Colonic mucosa (tissue), 4 donors: ENCODE data around the gene MSH3. TPM values are rescaled to one million over a fixed set of nuclear protein-coding genes. Genes with fewer than 3 reads are reported as not detected.
"Not testable (repeated sequence)": the region's sequence is repeated elsewhere in the genome, so short reads cannot be mapped to it uniquely, and the experiment has no call there.

Source experiments
- DNase-seq: peaks from one replicate; pipeline ENCODE4 v3.0.0-alpha.2; 2020
- H3K27ac ChIP-seq: fragments of 200-600 bp; one replicate; pipeline ENCODE4 v1.8.0; 2021
- H3K27me3 ChIP-seq: fragments of 200-600 bp; one replicate; pipeline ENCODE4 v1.8.0; 2021
- H3K36me3 ChIP-seq: fragments of 200-600 bp; one replicate; pipeline ENCODE4 v1.8.0; 2021
- H3K4me1 ChIP-seq: fragments of 200-600 bp; one replicate; pipeline ENCODE4 v1.8.0; 2021; ENCODE audit warnings: mild to moderate bottlenecking
- H3K4me3 ChIP-seq: fragments of 200-600 bp; one replicate; pipeline ENCODE4 v1.8.0; 2021
- H3K9ac ChIP-seq, 2 donors: one replicate each; pipeline ENCODE4 v1.7.0; 2013; ENCODE audit warnings: control low read depth in 2 of 2, low read depth in 2 of 2, low read length in 2 of 2
- H3K9me3 ChIP-seq: fragments of 200-600 bp; one replicate; pipeline ENCODE4 v1.8.0; 2021
- CTCF ChIP-seq: fragments of 200-600 bp; IDR thresholded peaks from one replicate; pipeline ENCODE4 v1.8.0; 2022; ENCODE audit warnings: antibody characterized with exemption, mild to moderate bottlenecking
- intact Hi-C: fragments of 100-400 bp; cut with DNase I; formaldehyde crosslinking; loops from one replicate; pipeline ENCODE4 v1.14.1; 2022
- total RNA-seq, 2 donors: library from RNA; stranded (reverse); fragmentation: NEBNext Ultra II Directional in 1 of 2; extraction: Animal tissue kit (Norgen Biotek cat#: 25700) in 1 of 2; gene quantifications; one replicate each; pipeline ENCODE4 v1.2.1, GENCODE V29; 2021
- donor health status: healthy.
- donor health status: DM: no; HTN: no; CAD: no.
- donor health status: DM: no; HTN: no; CAD: no.

Gene MSH3
- total RNA-seq, 2 donors from 2014 or later, result 15.1 to 16.3 TPM

- no peaks in the 10 kb centered on the region for H3K27me3 ChIP-seq
- intact Hi-C loops, result no loop called here
- H3K27ac ChIP-seq, result no peak overlapping the region
- no peak for TF ChIP-seq CTCF
- H3K9me3 ChIP-seq, result no peaks in the 10 kb centered on the region
- no peak overlapping the region for H3K9ac ChIP-seq
- no peak overlapping the region for H3K4me3 ChIP-seq
- DNase-seq, result no peak
- H3K36me3 ChIP-seq, result no peaks in the 10 kb centered on the region
- H3K4me1 ChIP-seq, result no peaks in the 10 kb centered on the region
These were observed 85.0 kb downstream of the MSH3 start for GRCh38 chr5:80739496-80739895.

- no peak for TF ChIP-seq CTCF
- no peak overlapping the region for H3K4me3 ChIP-seq
- H3K36me3 ChIP-seq, result no peaks in the 10 kb centered on the region
- H3K4me1 ChIP-seq, result no peaks in the 10 kb centered on the region
- intact Hi-C loops, result no loop called here
- H3K9ac ChIP-seq, result no peak overlapping the region
- H3K27me3 ChIP-seq, result no peaks in the 10 kb centered on the region
- no peaks in the 10 kb centered on the region for H3K9me3 ChIP-seq
- DNase-seq, result no peak
- no peak overlapping the region for H3K27ac ChIP-seq
These were observed 85.4 kb downstream of the MSH3 start for GRCh38 chr5:80739898-80740297.

GRCh38 chr5:80740488-80740887 lies 86.0 kb downstream of the MSH3 start:
- DNase-seq, intact Hi-C loops, H3K9me3 ChIP-seq, H3K4me3 ChIP-seq, H3K9ac ChIP-seq, H3K4me1 ChIP-seq, H3K27me3 ChIP-seq, H3K36me3 ChIP-seq, H3K27ac ChIP-seq: not testable (repeated sequence)

- Histone ChIP-seq H3K27me3 (no peaks in the 10 kb centered on the region), H3K36me3 (peaks cover 8% of the 10 kb centered on the region), H3K9ac (no peak overlapping the region), H3K9me3 (no peaks in the 10 kb centered on the region), H3K4me3 (no peak overlapping the region), H3K4me1 (no peaks in the 10 kb centered on the region), H3K27ac (no peak overlapping the region)
- TF ChIP-seq CTCF, result no peak
- no peak for DNase-seq
- intact Hi-C loops, result no loop called here
These were observed 86.5 kb downstream of the MSH3 start for GRCh38 chr5:80740999-80741398.

- H3K27me3 ChIP-seq, result no peaks in the 10 kb centered on the region
- H3K9me3 ChIP-seq, result no peaks in the 10 kb centered on the region
- no peaks in the 10 kb centered on the region for H3K4me1 ChIP-seq
- intact Hi-C loops, result no loop called here
- H3K4me3 ChIP-seq, result no peak overlapping the region
- DNase-seq, result no peak
- no peak overlapping the region for H3K9ac ChIP-seq
- no peak for TF ChIP-seq CTCF
- no peak overlapping the region for H3K27ac ChIP-seq
- peaks cover 13% of the 10 kb centered on the region for H3K36me3 ChIP-seq
These were observed 89.7 kb downstream of the MSH3 start for GRCh38 chr5:80744149-80744548.

- intact Hi-C loops, result no loop called here
- H3K27me3 ChIP-seq, result no peaks in the 10 kb centered on the region
- no peak overlapping the region for H3K4me3 ChIP-seq
- H3K9me3 ChIP-seq, result no peaks in the 10 kb centered on the region
- H3K4me1 ChIP-seq, result no peaks in the 10 kb centered on the region
- TF ChIP-seq CTCF, result no peak
- no peak overlapping the region for H3K9ac ChIP-seq
- H3K27ac ChIP-seq, result no peak overlapping the region
- no peak for DNase-seq
- H3K36me3 ChIP-seq, result peaks cover 13% of the 10 kb centered on the region
These were observed 91.0 kb downstream of the MSH3 start for GRCh38 chr5:80745490-80745889.
